Retinal pigment epithelial cell (primary cell): Measurements from ENCODE around the gene RAB11A.
"Not testable (repeated sequence)": the region's sequence is repeated elsewhere in the genome, so short reads cannot be mapped to it uniquely, and the experiment has no call there.

Experiments
- DNase-seq: peaks from one replicate; pipeline ENCODE4 v3.0.0-alpha.2; 2010; ENCODE audit warnings: low read depth
- H3K4me3 ChIP-seq: 2 replicates; pipeline ENCODE4 v1.5.1; 2011; ENCODE audit warnings: mild to moderate bottlenecking, low read length, control low read depth, moderate library complexity
- TF ChIP-seq, protein P1 (sequence below): conservative IDR thresholded peaks from 2 replicates; pipeline ENCODE4 v1.5.1; 2011; ENCODE audit warnings: low read depth, low read length, control low read depth, inconsistent platforms

RAB11A gene

GRCh38 chr15:65863106-65863505, 6.2 kb upstream of the RAB11A start:
- no peak for DNase-seq
- no peak overlapping the region for H3K4me3 ChIP-seq
- TF ChIP-seq, protein P1, sequence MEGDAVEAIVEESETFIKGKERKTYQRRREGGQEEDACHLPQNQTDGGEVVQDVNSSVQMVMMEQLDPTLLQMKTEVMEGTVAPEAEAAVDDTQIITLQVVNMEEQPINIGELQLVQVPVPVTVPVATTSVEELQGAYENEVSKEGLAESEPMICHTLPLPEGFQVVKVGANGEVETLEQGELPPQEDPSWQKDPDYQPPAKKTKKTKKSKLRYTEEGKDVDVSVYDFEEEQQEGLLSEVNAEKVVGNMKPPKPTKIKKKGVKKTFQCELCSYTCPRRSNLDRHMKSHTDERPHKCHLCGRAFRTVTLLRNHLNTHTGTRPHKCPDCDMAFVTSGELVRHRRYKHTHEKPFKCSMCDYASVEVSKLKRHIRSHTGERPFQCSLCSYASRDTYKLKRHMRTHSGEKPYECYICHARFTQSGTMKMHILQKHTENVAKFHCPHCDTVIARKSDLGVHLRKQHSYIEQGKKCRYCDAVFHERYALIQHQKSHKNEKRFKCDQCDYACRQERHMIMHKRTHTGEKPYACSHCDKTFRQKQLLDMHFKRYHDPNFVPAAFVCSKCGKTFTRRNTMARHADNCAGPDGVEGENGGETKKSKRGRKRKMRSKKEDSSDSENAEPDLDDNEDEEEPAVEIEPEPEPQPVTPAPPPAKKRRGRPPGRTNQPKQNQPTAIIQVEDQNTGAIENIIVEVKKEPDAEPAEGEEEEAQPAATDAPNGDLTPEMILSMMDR, result no peak

DNA sequence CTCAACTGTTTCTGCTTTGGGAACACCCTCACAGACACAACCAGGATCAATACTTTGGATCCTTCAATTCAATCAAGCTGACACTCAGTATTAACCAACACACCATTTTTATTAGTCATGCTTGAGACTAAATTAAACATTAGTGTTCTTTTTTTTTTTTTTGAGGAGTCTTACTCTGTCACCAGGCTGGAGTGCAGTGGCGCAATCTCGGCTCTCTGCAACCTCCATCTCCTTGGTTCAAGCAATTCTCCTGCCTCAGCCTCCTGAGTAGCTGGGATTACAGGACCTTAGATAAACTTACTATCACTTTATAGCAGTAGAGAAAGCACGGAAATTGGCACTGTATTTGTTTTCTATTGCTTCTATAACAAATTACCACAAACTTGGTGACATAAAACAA, 2.0 kb upstream of the RAB11A start:
- DNase-seq, result no peak
- TF ChIP-seq, protein P1, result no peak
- no peak overlapping the region for H3K4me3 ChIP-seq

DNA sequence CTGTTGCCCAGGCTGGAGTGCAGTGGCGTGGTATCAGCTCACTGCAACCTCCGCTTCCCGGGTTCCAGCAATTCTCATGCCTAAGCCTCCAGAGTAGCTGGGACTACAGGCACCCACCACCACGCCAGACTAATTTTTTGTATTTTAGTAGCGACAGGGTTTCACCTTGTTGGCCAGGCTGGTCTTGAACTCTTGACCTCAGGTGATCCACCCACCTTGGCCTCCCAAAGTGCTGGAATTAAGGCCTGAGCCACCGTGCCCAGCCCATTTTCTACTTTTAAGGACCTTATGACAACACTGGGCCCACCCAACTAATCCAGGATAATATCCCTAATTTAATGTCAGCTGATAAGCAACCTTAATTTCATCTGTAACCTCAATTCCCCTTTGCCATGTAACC, 1.4 kb upstream of the RAB11A start:
- H3K4me3 ChIP-seq, DNase-seq: not testable (repeated sequence)

- TF ChIP-seq, protein P1, result no peak
- peak overlapping the region; percentile 80 for H3K4me3 ChIP-seq
- no peak for DNase-seq
These were observed 655 bp upstream of the RAB11A start for GRCh38 chr15:65868546-65869125.

- TF ChIP-seq, protein P1, result no peak
- H3K4me3 ChIP-seq, result peak overlapping the region; percentile 80
- DNase-seq, result no peak
These were observed 922 bp downstream of the RAB11A start for GRCh38 chr15:65869954-65870871.

- TF ChIP-seq, protein P1, result no peak
- peak; percentile 46 for DNase-seq
- H3K4me3 ChIP-seq, result peak overlapping the region; percentile 80
These were observed 1.7 kb downstream of the RAB11A start for GRCh38 chr15:65870889-65871533.

DNA sequence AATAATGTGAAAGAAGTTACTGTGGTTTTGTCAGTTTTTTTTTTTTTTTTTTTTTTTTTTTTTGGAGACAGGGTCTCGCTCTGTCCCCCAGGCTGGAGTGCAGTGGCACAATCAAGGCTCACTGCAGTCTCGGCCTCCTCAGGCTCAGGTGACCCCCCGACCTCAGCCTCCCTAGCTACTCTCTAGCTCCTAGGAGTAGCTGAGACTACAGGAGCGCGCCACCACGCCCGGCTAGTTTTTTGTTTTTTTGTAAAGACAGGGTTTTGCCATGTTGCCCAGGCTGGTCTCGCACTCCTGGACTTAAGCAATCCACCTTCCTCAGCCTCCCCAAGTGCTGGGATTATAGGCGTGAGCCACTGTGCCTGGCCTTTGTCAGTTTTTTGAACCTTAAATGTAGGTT, 2.6 kb downstream of the RAB11A start:
- not testable (repeated sequence) for DNase-seq, H3K4me3 ChIP-seq

GRCh38 chr15:65872596-65872995, 3.3 kb downstream of the RAB11A start:
- not testable (repeated sequence) for DNase-seq, H3K4me3 ChIP-seq
